Astrocyte of the cerebellum (primary cell): ENCODE measurements around the gene SLC22A23.

Experiments used
- DNase-seq: peaks from one replicate; pipeline ENCODE4 v3.0.0-alpha.2; 2011; ENCODE audit warnings: low read depth
- H3K4me3 ChIP-seq: 2 replicates; pipeline ENCODE4 v1.5.1; 2011; ENCODE audit warnings: mild to moderate bottlenecking, low read depth, low read length, moderate library complexity
- in situ Hi-C: cut with HindIII; loops from 2 replicates; pipeline ENCODE4 v1.10.0; 2017; ENCODE audit warnings: low sequenced_read_pairs
- TF ChIP-seq, protein P1 (sequence below): IDR thresholded peaks from 2 replicates; pipeline ENCODE4 v1.5.1; 2012; ENCODE audit warnings: low read length, low read depth, moderate library complexity, mild to moderate bottlenecking; ENCODE audit errors: missing control alignments

SLC22A23 gene

DNA sequence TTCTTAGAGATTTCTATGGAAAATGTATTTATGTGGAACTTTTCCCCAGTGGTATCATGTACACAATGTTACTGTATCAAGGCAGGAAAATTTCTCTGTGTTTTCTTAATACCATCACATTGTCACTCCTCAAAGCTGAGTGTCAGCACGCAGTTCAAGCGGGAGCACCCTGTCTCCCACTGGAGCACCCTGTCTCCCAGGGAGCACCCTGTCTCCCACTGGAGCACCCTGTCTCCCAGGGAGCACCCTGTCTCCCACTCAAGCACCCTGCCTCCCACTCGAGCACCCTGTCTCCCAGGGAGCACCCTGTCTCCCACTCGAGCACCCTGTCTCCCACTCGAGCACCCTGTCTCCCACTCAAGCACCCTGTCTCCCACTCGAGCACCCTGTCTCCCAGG is 146.8 kb downstream of the SLC22A23 start:
- DNase-seq, result no peak
- in situ Hi-C loops, result no loop called here
- TF ChIP-seq, protein P1, sequence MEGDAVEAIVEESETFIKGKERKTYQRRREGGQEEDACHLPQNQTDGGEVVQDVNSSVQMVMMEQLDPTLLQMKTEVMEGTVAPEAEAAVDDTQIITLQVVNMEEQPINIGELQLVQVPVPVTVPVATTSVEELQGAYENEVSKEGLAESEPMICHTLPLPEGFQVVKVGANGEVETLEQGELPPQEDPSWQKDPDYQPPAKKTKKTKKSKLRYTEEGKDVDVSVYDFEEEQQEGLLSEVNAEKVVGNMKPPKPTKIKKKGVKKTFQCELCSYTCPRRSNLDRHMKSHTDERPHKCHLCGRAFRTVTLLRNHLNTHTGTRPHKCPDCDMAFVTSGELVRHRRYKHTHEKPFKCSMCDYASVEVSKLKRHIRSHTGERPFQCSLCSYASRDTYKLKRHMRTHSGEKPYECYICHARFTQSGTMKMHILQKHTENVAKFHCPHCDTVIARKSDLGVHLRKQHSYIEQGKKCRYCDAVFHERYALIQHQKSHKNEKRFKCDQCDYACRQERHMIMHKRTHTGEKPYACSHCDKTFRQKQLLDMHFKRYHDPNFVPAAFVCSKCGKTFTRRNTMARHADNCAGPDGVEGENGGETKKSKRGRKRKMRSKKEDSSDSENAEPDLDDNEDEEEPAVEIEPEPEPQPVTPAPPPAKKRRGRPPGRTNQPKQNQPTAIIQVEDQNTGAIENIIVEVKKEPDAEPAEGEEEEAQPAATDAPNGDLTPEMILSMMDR, result no peak
- no peak overlapping the region for H3K4me3 ChIP-seq

DNA sequence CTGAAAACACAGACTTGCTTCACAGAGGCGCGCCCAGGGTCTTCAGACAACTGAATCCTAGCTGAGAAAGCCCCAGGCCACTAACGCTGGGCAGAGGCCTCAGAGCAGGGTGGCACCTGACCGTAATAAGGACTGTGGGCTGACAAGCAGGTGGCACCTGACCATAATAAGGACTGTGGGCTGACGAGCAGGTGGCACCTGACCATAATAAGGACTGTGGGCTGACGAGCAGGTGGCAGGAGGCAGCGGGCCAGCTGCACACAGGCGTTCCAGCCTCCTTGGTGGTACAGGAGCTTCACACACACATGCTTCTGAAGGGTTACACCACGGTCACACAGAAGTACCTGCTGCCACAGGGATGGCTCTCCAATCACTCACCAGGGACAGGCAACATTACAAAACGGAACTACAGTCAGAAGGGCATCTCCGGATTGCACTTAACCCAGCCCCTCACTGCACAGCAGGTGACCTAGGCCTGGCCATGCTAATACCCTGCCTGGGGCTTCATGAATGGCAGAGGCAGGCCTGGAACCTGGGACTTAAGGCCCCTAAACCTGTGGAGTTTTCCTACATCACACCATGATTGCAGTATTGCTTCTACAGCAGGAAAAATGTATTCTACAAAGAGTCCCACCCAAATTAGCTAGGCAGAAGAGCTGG is 147.3 kb downstream of the SLC22A23 start:
- DNase-seq, result no peak
- TF ChIP-seq, protein P1, result no peak
- in situ Hi-C loops, result no loop called here
- H3K4me3 ChIP-seq, result no peak overlapping the region

DNA sequence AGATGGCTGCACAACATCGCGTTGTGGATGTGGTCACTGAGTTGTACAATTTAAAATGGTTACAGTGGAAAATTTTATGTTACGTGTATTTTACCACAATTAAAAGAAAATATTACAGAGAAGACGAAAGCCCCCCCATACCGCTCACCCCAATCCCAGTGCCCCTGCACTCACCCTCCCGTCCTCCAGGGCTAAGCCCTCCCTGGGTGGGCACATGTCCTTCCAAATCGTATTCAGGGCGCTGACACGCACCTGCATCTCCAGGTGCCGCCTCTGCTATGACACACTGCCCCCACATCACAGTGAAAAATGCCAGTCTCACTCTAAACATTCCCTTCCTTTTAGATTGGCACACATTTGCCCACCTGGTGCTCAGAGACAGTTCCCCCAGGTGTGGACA is 148.7 kb downstream of the SLC22A23 start:
- no peak for DNase-seq
- no peak overlapping the region for H3K4me3 ChIP-seq
- in situ Hi-C loops, result no loop called here
- TF ChIP-seq, protein P1, result no peak

DNA sequence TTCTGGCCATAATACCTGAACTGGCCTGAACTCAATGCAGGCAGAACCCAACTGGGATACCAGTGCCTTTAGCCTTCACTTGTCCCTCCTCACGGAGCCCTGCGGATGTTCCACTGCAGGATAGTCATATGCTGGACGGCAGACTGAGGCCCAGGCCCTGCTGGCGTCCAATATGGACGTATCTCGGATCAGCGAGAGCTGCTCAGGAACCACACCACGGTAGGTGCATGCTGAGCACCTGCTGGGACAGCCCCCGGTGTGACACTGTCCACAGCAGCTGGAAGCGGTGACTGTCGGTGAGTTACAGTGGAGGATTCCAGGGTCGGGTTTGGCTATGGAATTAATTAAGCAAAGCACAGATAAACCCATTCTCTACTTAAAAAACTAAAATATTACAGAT is 149.4 kb downstream of the SLC22A23 start:
- H3K4me3 ChIP-seq, result no peak overlapping the region
- TF ChIP-seq, protein P1, result no peak
- in situ Hi-C loops, result no loop called here
- no peak for DNase-seq

DNA sequence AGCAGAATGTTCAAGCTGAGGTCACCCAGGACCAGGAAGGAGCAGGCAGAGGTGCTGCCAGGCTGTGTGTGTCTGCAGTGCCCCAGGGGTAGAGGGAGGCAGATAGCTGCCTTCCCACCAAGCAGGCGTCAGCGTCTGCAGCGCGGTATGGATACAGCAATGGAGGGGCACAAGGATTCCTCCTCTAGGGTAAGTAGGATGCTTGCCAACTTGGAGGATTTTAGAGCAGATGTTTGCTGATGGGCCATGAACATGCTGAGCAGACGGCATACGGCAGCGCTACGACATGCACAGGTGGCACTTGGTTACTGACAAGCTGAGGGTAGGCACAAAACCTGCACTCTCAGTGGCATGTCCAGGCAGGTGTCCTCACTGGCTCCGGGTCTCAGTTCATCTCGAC is 150.0 kb downstream of the SLC22A23 start:
- in situ Hi-C loops, result no loop called here
- TF ChIP-seq, protein P1, result no peak
- no peak for DNase-seq
- H3K4me3 ChIP-seq, result no peak overlapping the region

DNA sequence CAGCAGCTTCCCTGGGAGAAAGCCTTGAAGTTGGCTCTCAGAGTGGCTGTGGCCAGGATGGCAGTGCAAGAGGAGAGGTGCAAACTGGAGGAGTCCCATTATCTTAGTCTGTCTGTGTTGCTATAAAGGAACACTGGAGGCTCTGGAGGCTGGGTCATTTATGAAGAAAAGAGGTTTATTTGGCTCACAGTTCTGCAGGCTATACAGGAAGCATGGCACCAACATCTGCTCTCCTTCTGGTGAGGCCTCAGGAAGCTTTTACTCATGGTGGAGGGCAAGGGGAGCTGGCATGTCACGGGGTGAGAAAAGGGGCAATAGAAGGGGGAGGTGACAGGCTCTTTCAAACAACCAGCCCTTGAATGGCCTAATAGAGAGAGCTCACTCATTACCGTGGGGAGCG is 151.0 kb downstream of the SLC22A23 start:
- no peak for DNase-seq
- H3K4me3 ChIP-seq, result no peak overlapping the region
- in situ Hi-C loops, result no loop called here
- TF ChIP-seq, protein P1, result no peak
